ENCODE data around the gene PPP1R27.

DNA sequence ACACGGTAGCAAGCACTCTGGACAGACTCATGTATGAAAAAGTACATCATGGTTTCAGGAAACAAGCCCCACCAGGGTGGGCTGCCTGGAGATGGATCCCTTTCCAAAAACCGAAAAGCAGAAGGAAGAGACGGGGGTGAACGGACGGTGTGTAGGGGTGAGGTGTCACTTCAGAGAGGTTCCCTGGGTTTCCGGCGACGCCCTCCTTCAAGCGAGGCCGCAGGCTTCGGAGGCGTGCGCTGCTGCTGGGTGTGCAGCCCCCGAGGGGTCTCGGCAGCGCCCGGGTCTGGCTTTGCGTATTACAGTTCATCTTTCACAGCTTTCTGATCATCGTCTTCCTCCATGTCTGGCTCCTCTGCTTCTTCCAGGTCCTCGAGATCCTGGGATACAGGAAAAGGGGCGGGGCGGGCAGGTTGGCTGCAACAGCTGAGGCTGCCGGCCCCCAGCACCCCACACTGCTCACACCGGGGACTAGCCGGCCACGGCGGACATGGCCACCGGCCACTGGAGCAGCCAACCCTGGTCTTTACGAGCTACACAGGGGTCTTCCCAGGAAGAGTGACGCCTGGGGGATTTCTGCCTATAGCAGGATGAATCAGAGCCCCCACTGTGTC lies 9.0 kb upstream of the PPP1R27 start:
- TF ChIP-seq POLR2A (IDR thresholded peaks at IDR 0.05; ENCODE audit: low read depth, low read length) (no peak), POLR2AphosphoS5 (IDR thresholded peaks at IDR 0.05; ENCODE audit: low read depth, low read length) (no peak), TAF1 (IDR thresholded peaks at IDR 0.05; ENCODE audit: borderline replicate concordance, low read depth, low read length) (no peak)

Measured in GM12892 (cell line).